HCT116 (cell line): Measurements from ENCODE around the gene GSN. TPM values are rescaled to one million over a fixed set of nuclear protein-coding genes. Genes with fewer than 3 reads are reported as not detected.

Source experiments
- ATAC-seq: fragments of 200-7000 bp; cut with Tn5 transposase; 2 replicates; pipeline ENCODE4 v1.9.1; 2020; ENCODE audit warnings: mild to moderate bottlenecking, moderate library complexity
- BruUV-seq: library from RNA; stranded (reverse); fragments of 400-500 nt; replicated peaks from 2 replicates; lab custom pipeline; 2021; lab: Mats Ljungman, UMichigan
- CTCF ChIA-PET: fragments of 300-600 bp; sonication (Branson Sonifier 250); formaldehyde crosslinking; loops from one replicate; lab custom pipeline; 2021; ENCODE audit warnings: antibody characterized with exemption; lab: Charles Lee
- POLR2A ChIA-PET: fragments of 300-600, 350-600 bp; sonication (Branson Sonifier 250); formaldehyde crosslinking; loops from one replicate; lab custom pipeline; 2021; ENCODE audit warnings: antibody characterized with exemption; lab: Charles Lee
- RAD21 ChIA-PET, 2 experiments: fragments of 300-600 bp; sonication (Branson Sonifier 250); formaldehyde crosslinking; loops; one replicate each; lab custom pipeline; 2023; ENCODE audit warnings: low total read pairs in 2 of 2; ENCODE audit not compliant: uncharacterized antibody in 2 of 2, unreplicated experiment in 2 of 2, low non-redundant PET in 1 of 2; lab: Charles Lee
- DNase-seq: peaks from one replicate; pipeline ENCODE4 v3.0.0-alpha.2; 2010; ENCODE audit warnings: low read depth, low spot score
- H2AFZ ChIP-seq: fragments of 200-600 bp; shearing (Covaris generic), sonication (generic); 2 replicates; pipeline ENCODE4 v1.6.1; 2017; ENCODE audit warnings: low read depth, mixed run types, mixed read lengths, antibody characterized with exemption, low read length; ENCODE audit not compliant: poor library complexity, severe bottlenecking
- H3K27ac ChIP-seq: 2 replicates; pipeline ENCODE4 v1.5.1; 2012; ENCODE audit warnings: low read depth, low read length
- H3K27me3 ChIP-seq: fragments of 200-600 bp; sonication (generic); 2 replicates; pipeline ENCODE4 v1.6.1; 2016; ENCODE audit warnings: mixed run types, low read length, mixed read lengths; ENCODE audit not compliant: insufficient read depth
- H3K36me3 ChIP-seq, 2 experiments: fragments of 200-500 bp in 1 of 2; fragments of 200-600 bp in 1 of 2; sonication (Bioruptor generic) in 1 of 2; sonication (generic) in 1 of 2; 2 replicates each; pipeline versions ENCODE4 v1.5.1 to v1.6.1; 2014 to 2016; ENCODE audit warnings: low read length in 2 of 2, inconsistent platforms in 1 of 2, mixed read lengths in 1 of 2, mixed run types in 1 of 2; ENCODE audit not compliant: insufficient read depth in 2 of 2, control insufficient read depth in 1 of 2
- H3K4me1 ChIP-seq, 2 experiments: fragments of 200-600 bp in 1 of 2; sonication (generic) in 1 of 2; 2 replicates each; pipeline versions ENCODE4 v1.5.1 to v1.6.1; 2012 to 2017; ENCODE audit warnings: low read length in 2 of 2, inconsistent platforms in 1 of 2, mild to moderate bottlenecking in 1 of 2, mixed read lengths in 1 of 2, mixed run types in 1 of 2, moderate library complexity in 1 of 2; ENCODE audit not compliant: insufficient read depth in 2 of 2, control insufficient read depth in 1 of 2
- H3K4me2 ChIP-seq: fragments of 200-600 bp; sonication (generic); 2 replicates; pipeline ENCODE4 v1.6.1; 2017; ENCODE audit warnings: mixed run types, low read length, mixed read lengths
- H3K4me3 ChIP-seq, 2 experiments: fragments of 200-600 bp in 1 of 2; sonication (generic) in 1 of 2; replicated peaks in 1 of 2; 2 replicates each; pipeline ENCODE4 v1.5.1; 2011 to 2016; ENCODE audit warnings: low read length in 2 of 2, control low read depth in 1 of 2, low read depth in 1 of 2, mild to moderate bottlenecking in 1 of 2, mixed read lengths in 1 of 2, mixed run types in 1 of 2
- H3K79me2 ChIP-seq: fragments of 200-600 bp; sonication (generic); 2 replicates; pipeline ENCODE4 v1.6.1; 2017; ENCODE audit warnings: mild to moderate bottlenecking, mixed run types, low read length, moderate library complexity, mixed read lengths; ENCODE audit not compliant: insufficient read depth
- H3K9ac ChIP-seq: fragments of 200-600 bp; sonication (generic); 2 replicates; pipeline ENCODE4 v1.6.1; 2016; ENCODE audit warnings: low read length, mixed read lengths
- H3K9me2 ChIP-seq: fragments of 200-600 bp; sonication (generic), shearing (Covaris generic); 2 replicates; pipeline ENCODE4 v1.6.1; 2017; ENCODE audit warnings: mixed run types, mild to moderate bottlenecking, moderate library complexity; ENCODE audit not compliant: insufficient read depth
- H3K9me3 ChIP-seq, 2 experiments: fragments of 200-500 bp in 1 of 2; fragments of 200-600 bp in 1 of 2; sonication (Bioruptor generic) in 1 of 2; sonication (generic) in 1 of 2; 2 replicates each; pipeline ENCODE4 v1.6.1; 2014 to 2017; ENCODE audit warnings: low read length in 2 of 2, mixed read lengths in 2 of 2, inconsistent platforms in 1 of 2, low read depth in 1 of 2, mild to moderate bottlenecking in 1 of 2, mixed run types in 1 of 2, moderate library complexity in 1 of 2; ENCODE audit not compliant: control insufficient read depth in 1 of 2, insufficient read depth in 1 of 2
- H4K20me1 ChIP-seq: fragments of 200-600 bp; sonication (generic), shearing (Covaris generic); 2 replicates; pipeline ENCODE4 v1.6.1; 2017; ENCODE audit warnings: mixed run types, mild to moderate bottlenecking, moderate library complexity; ENCODE audit not compliant: insufficient read depth
- ATF3 ChIP-seq: IDR thresholded peaks from 2 replicates; pipeline ENCODE4 v1.6.1; 2012
- CEBPB ChIP-seq: IDR thresholded peaks from 2 replicates; pipeline ENCODE4 v1.6.1; 2012; ENCODE audit warnings: low read depth
- EGR1 ChIP-seq: IDR thresholded peaks from 2 replicates; pipeline ENCODE4 v1.6.1; 2012; ENCODE audit warnings: low read depth
- ELF1 ChIP-seq: IDR thresholded peaks from 2 replicates; pipeline ENCODE4 v1.6.1; 2012; ENCODE audit warnings: low read depth, borderline replicate concordance
- EZH2 ChIP-seq: fragments of 200-600 bp; sonication (generic); IDR thresholded peaks from 2 replicates; pipeline ENCODE4 v1.6.1; 2017; ENCODE audit warnings: antibody characterized with exemption, mixed run types
- FOSL1 ChIP-seq: IDR thresholded peaks from 2 replicates; pipeline ENCODE4 v1.6.1; 2012; ENCODE audit warnings: low read depth
- JUND ChIP-seq: IDR thresholded peaks from 2 replicates; pipeline ENCODE4 v1.6.1; 2012
- MAX ChIP-seq: IDR thresholded peaks from 2 replicates; pipeline ENCODE4 v1.6.1; 2012
- POLR2A ChIP-seq: IDR thresholded peaks from 2 replicates; pipeline ENCODE4 v1.7.0; 2011; ENCODE audit warnings: borderline replicate concordance; ENCODE audit not compliant: insufficient read depth, insufficient read length; ENCODE audit errors: extremely low read depth
- RAD21 ChIP-seq: IDR thresholded peaks from 2 replicates; pipeline ENCODE4 v1.6.1; 2012; ENCODE audit warnings: low read depth, mild to moderate bottlenecking
- SIN3A ChIP-seq: IDR thresholded peaks from 2 replicates; pipeline ENCODE4 v1.6.1; 2012; ENCODE audit warnings: low read depth
- SP1 ChIP-seq: IDR thresholded peaks from 2 replicates; pipeline ENCODE4 v1.6.1; 2012; ENCODE audit warnings: low read depth
- SRF ChIP-seq: IDR thresholded peaks from 2 replicates; pipeline ENCODE4 v1.6.1; 2012; ENCODE audit warnings: low read depth
- YY1 ChIP-seq: IDR thresholded peaks from 2 replicates; pipeline ENCODE4 v1.6.1; 2011; ENCODE audit warnings: low read length, low read depth, moderate library complexity, mild to moderate bottlenecking; ENCODE audit not compliant: insufficient replicate concordance; ENCODE audit errors: extremely low read depth
- ZNF274 ChIP-seq: fragments of 200-500 bp; sonication (Bioruptor generic); IDR thresholded peaks from 2 replicates; pipeline ENCODE4 v1.6.1; 2014; ENCODE audit warnings: mild to moderate bottlenecking, low read depth, low read length, inconsistent platforms
- intact Hi-C: fragments of 100-400 bp; cut with micrococcal nuclease; formaldehyde crosslinking; loops from 2 replicates; pipeline ENCODE4 v1.10.0; 2022
- total RNA-seq: library from RNA; stranded (reverse); gene quantifications from one replicate; pipeline ENCODE4 v1.2.1, GENCODE V29; 2021; ENCODE audit not compliant: unreplicated experiment
- TF ChIP-seq, protein P1 (sequence below), 3 experiments: fragments of 200-600 bp in 1 of 3; sonication (generic) in 1 of 3; IDR thresholded peaks in 2 of 3; conservative IDR thresholded peaks in 1 of 3; 2 replicates each; pipeline ENCODE4 v1.5.1; 2012 to 2017; ENCODE audit warnings: low read depth in 2 of 3, low read length in 2 of 3, antibody characterized with exemption in 1 of 3, borderline replicate concordance in 1 of 3, control low read depth in 1 of 3, mild to moderate bottlenecking in 1 of 3, mixed read lengths in 1 of 3, mixed run types in 1 of 3, moderate library complexity in 1 of 3; ENCODE audit not compliant: insufficient read depth in 1 of 3
- TF ChIP-seq, protein P2 (sequence below): IDR thresholded peaks from 2 replicates; pipeline ENCODE4 v1.6.1; 2011; ENCODE audit warnings: mild to moderate bottlenecking, low read length, moderate library complexity; ENCODE audit not compliant: insufficient replicate concordance; ENCODE audit errors: extremely low read depth

GSN gene
- total RNA-seq, 1 experiment from 2014 or later = 71.3 TPM

DNA sequence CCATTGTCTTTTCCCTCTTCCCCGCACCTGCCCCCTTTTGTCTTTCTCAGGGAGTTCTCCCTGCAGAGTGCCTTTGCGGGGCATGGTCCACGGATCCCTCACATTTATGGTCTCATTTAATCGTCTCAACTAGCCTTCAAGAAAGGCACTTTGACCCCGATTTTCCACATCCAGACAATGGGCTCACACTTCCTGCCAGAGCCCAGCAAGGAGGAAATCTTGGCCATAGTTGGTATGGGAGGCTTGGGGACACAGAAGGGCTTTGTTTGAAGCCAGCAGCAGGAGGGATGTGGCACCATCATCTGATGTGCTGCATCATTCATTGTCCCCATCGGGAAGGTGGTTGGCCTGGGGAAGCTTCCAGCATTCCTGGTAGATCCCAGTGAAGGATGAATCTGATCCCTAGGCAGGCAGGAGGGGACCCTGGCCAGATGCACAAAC, 24.9 kb downstream of the GSN start:
- Histone ChIP-seq H3K4me2 (no peak overlapping the region), H3K9me2 (no peaks in the 10 kb centered on the region), H3K27me3 (no peaks in the 10 kb centered on the region), H2AFZ (no peak overlapping the region), H3K4me1 (peaks cover 24 to 31% of the 10 kb centered on the region in 2 experiments), H3K9me3 (no peaks in the 10 kb centered on the region), H3K9ac (no peak overlapping the region), H3K36me3 (no peaks in the 10 kb centered on the region), H4K20me1 (no peaks in the 10 kb centered on the region), H3K27ac (no peak overlapping the region), H3K79me2 (no peaks in the 10 kb centered on the region), H3K4me3 (no peak overlapping the region)
- intact Hi-C loops = no loop called here
- RAD21 ChIA-PET = no interaction called here
- ATAC-seq (no peak), DNase-seq (no peak)
- TF ChIP-seq POLR2A = no peak
- no peak for TF ChIP-seq SP1
- TF ChIP-seq SIN3A = no peak
- TF ChIP-seq, protein P1, sequence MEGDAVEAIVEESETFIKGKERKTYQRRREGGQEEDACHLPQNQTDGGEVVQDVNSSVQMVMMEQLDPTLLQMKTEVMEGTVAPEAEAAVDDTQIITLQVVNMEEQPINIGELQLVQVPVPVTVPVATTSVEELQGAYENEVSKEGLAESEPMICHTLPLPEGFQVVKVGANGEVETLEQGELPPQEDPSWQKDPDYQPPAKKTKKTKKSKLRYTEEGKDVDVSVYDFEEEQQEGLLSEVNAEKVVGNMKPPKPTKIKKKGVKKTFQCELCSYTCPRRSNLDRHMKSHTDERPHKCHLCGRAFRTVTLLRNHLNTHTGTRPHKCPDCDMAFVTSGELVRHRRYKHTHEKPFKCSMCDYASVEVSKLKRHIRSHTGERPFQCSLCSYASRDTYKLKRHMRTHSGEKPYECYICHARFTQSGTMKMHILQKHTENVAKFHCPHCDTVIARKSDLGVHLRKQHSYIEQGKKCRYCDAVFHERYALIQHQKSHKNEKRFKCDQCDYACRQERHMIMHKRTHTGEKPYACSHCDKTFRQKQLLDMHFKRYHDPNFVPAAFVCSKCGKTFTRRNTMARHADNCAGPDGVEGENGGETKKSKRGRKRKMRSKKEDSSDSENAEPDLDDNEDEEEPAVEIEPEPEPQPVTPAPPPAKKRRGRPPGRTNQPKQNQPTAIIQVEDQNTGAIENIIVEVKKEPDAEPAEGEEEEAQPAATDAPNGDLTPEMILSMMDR (IDR thresholded peaks at IDR 0.05 in 2 of 3, conservative IDR thresholded peaks at IDR 0.05 in 1 of 3; ENCODE audit: borderline replicate concordance in 1 of 3, insufficient read depth in 1 of 3, low read depth in 2 of 3, low read length in 2 of 3) = no peak
- no peak for TF ChIP-seq CEBPB
- no peak for TF ChIP-seq YY1
- no peak for TF ChIP-seq EZH2
- no peak for TF ChIP-seq RAD21
- no peak for TF ChIP-seq ELF1
- no peak for TF ChIP-seq FOSL1
- TF ChIP-seq, protein P2, sequence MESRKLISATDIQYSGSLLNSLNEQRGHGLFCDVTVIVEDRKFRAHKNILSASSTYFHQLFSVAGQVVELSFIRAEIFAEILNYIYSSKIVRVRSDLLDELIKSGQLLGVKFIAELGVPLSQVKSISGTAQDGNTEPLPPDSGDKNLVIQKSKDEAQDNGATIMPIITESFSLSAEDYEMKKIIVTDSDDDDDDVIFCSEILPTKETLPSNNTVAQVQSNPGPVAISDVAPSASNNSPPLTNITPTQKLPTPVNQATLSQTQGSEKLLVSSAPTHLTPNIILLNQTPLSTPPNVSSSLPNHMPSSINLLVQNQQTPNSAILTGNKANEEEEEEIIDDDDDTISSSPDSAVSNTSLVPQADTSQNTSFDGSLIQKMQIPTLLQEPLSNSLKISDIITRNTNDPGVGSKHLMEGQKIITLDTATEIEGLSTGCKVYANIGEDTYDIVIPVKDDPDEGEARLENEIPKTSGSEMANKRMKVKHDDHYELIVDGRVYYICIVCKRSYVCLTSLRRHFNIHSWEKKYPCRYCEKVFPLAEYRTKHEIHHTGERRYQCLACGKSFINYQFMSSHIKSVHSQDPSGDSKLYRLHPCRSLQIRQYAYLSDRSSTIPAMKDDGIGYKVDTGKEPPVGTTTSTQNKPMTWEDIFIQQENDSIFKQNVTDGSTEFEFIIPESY = no peak
- no peak for TF ChIP-seq ZNF274
- TF ChIP-seq MAX = no peak
- TF ChIP-seq JUND = no peak
- TF ChIP-seq EGR1 = no peak
- no peak for TF ChIP-seq SRF
- no peak for TF ChIP-seq ATF3
- CTCF ChIA-PET = no interaction called here
- POLR2A ChIA-PET = no interaction called here
- no TSS peak for BruUV-seq
